ENCODE results near the gene CELF1. TPM values are rescaled to one million over a fixed set of nuclear protein-coding genes. Genes with fewer than 3 reads are reported as not detected.

Gene CELF1
- total and polyA plus RNA-seq, 2 of the 13 experiments (the other 11 are each of a cell fraction or from before 2014, with no cell fraction given), result 69.0 to 80.1 TPM

DNA sequence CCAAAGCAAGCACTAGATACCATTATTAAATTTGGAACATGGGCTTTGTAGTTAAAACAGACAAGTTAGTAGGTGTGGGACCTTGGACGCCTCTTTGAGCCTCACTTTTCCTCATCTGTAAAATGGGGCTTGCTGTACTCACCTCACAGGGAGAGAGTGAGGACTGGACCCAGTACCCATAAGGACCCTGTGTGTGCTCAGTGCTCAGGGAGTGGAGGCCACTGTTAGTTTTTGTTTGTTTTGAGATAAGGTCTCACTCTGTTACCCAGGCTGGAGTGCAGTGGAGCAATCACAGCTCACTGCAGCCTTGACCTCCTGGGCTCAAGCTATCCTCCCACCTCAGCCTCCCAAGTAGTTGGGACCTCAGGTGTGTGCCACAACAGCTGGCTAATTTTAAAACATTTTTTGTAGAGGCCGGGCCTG is 112.9 kb downstream of the CELF1 start (continued):
- TF ChIP-seq ZNF20 (CRISPR knock-in tag; IDR thresholded peaks at IDR 0.05) (peak; percentile 99), FOXA1 (IDR thresholded peaks at IDR 0.05) (no peak), FOXA1 (CRISPR knock-in tag; IDR thresholded peaks at IDR 0.05) (peak; percentile 63), NFE2L2 (IDR thresholded peaks at IDR 0.05; ENCODE audit: low read length) (no peak), CHD4 (IDR thresholded peaks at IDR 0.05; ENCODE audit: borderline replicate concordance, low read length) (peak; percentile 88; the same call in 1 of the 2 replicates), ADNP (CRISPR knock-in tag; IDR thresholded peaks at IDR 0.05) (peak; percentile 97), SP5 (CRISPR knock-in tag; IDR thresholded peaks at IDR 0.05; ENCODE audit: borderline replicate concordance, low read depth) (0 out of 2 replicates have a peak, but pooled peaks have one; percentile 9), POLR2A (IDR thresholded peaks at IDR 0.05; ENCODE audit: insufficient read depth in 1 of 2, low read depth in 2 of 2, low read length in 2 of 2) (no peak), ZNF788 (CRISPR knock-in tag; IDR thresholded peaks at IDR 0.05; ENCODE audit: borderline replicate concordance) (peak; percentile 16; the same call in 1 of the 2 replicates), ZKSCAN8 (CRISPR knock-in tag; IDR thresholded peaks at IDR 0.05; ENCODE audit: borderline replicate concordance) (0 out of 2 replicates have a peak, but pooled peaks have one; percentile 15)
- TF ChIP-seq, protein P1, sequence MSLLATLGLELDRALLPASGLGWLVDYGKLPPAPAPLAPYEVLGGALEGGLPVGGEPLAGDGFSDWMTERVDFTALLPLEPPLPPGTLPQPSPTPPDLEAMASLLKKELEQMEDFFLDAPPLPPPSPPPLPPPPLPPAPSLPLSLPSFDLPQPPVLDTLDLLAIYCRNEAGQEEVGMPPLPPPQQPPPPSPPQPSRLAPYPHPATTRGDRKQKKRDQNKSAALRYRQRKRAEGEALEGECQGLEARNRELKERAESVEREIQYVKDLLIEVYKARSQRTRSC (CRISPR knock-in tag; IDR thresholded peaks at IDR 0.05; ENCODE audit: low read depth), result no peak

DNA sequence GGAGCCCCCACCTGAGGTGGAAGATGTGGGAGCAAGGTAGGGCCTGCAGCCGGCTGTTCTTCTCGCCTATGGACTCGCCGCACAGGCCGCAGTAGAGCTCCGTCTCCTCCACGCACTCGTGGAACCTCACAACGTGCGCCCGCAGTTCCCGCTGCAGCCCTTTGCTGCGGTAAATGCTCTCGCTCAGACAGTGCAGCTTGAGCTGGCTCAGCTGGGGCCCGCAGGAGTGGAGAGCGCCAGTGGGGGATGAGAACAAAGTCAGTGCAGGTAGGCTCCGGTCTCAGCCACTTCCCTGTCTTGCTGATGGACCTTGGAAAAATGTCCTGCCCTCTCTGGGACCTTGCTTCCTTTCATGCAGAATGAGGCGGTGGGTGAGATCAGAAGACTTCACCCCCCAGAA is 114.2 kb downstream of the CELF1 start:
- peak; percentile 12 for ATAC-seq
- Histone ChIP-seq H4K20me1 (ENCODE audit: insufficient read depth, low read length) (no peaks in the 10 kb centered on the region), H3K27me3 (ENCODE audit: control insufficient read depth in 1 of 2, insufficient read depth in 2 of 2, low read length in 2 of 2) (no peaks in the 10 kb centered on the region; a peak in 1 of 5 replicates), H2AFZ (ENCODE audit: low read length) (no peak overlapping the region), H3K4me2 (ENCODE audit: low read depth, low read length) (peak overlapping the region; percentile 90), H3K9ac (ENCODE audit: insufficient read depth, low read depth, low read length) (peak overlapping the region; percentile 88), H3K9me3 (ENCODE audit: low read length) (no peaks in the 10 kb centered on the region), H3K27ac (ENCODE audit: extremely low read length, insufficient read depth, low read length) (peak overlapping the region; percentile 97), H3K4me3 (replicated peaks in 1 of 3; ENCODE audit: insufficient read depth in 1 of 3, low read depth in 2 of 3, low read length in 3 of 3) (peak overlapping the region; percentile 70 to 80 (median 78); a peak in 5 of 6 replicates), H3K79me2 (ENCODE audit: insufficient read depth, low read length) (no peaks in the 10 kb centered on the region), H3K36me3 (replicated peaks in 1 of 2; ENCODE audit: control insufficient read depth in 1 of 2, insufficient read depth in 2 of 2, low read length in 2 of 2) (no peaks in the 10 kb centered on the region; a peak in 1 of 5 replicates), H3K4me1 (ENCODE audit: insufficient read depth, low read length) (peaks cover 73% of the 10 kb centered on the region)
- WGBS (ENCODE audit: low lambda C conversion rate), result 39% methylated on average over 16 of the region's 18 CpGs
- intact Hi-C loops (cut with micrococcal nuclease; ENCODE audit: unreplicated experiment) (loop anchor here (5.0 kb wide), 1 partner anchor 721 kb away; the partner anchor contains the start of gene F2), in situ Hi-C loops (cut with HindIII; ENCODE audit: extremely low pct_ligation_motif_present, low pct_unique_long_range_greater_than_20kb) (no loop called here)
- ChIA-PET CTCF (ENCODE audit: low intra/inter-chr PET ratio, low total read pairs) (no interaction called here), POLR2A (interaction anchor here (1.2 to 3.0 kb wide), 8 partner anchors 10 to 181 kb away, joined by 3 to 68 read pairs (median 8); partner anchors contain the start of genes NR1H3, PSMC3 and RAPSN)
- no peak for DNase-seq (ENCODE audit: low spot score)
- no TSS peak for BruUV-seq (replicated peaks)
- peak; percentile 8 for FAIRE-seq
- TF ChIP-seq PHF20 (CRISPR knock-in tag; IDR thresholded peaks at IDR 0.05) (no peak), SRY (CRISPR knock-in tag; IDR thresholded peaks at IDR 0.05) (no peak), RBM39 (IDR thresholded peaks at IDR 0.05; ENCODE audit: low read depth, low read length, poor library complexity, severe bottlenecking) (no peak), ZNF768 (CRISPR knock-in tag; IDR thresholded peaks at IDR 0.05) (peak; percentile 98), MYC (CRISPR knock-in tag; IDR thresholded peaks at IDR 0.05; ENCODE audit: borderline replicate concordance) (peak; percentile 34; the same call in 1 of the 2 replicates), NR2F6 (IDR thresholded peaks at IDR 0.05) (no peak), NR2F6 (CRISPR knock-in tag; IDR thresholded peaks at IDR 0.05) (0 out of 2 replicates have a peak, but pooled peaks have one; percentile 18), ZMYM3 (CRISPR knock-in tag; IDR thresholded peaks at IDR 0.05) (peak; percentile 87), ZBTB38 (CRISPR knock-in tag; IDR thresholded peaks at IDR 0.05) (peak; percentile 99), ZNF572 (CRISPR knock-in tag; IDR thresholded peaks at IDR 0.05) (0 out of 2 replicates have a peak, but pooled peaks have one; percentile 74), CCAR2 (optimal IDR thresholded peaks at IDR 0.05; ENCODE audit: low read depth, low read length) (no peak)
- TF ChIP-seq, protein P2, sequence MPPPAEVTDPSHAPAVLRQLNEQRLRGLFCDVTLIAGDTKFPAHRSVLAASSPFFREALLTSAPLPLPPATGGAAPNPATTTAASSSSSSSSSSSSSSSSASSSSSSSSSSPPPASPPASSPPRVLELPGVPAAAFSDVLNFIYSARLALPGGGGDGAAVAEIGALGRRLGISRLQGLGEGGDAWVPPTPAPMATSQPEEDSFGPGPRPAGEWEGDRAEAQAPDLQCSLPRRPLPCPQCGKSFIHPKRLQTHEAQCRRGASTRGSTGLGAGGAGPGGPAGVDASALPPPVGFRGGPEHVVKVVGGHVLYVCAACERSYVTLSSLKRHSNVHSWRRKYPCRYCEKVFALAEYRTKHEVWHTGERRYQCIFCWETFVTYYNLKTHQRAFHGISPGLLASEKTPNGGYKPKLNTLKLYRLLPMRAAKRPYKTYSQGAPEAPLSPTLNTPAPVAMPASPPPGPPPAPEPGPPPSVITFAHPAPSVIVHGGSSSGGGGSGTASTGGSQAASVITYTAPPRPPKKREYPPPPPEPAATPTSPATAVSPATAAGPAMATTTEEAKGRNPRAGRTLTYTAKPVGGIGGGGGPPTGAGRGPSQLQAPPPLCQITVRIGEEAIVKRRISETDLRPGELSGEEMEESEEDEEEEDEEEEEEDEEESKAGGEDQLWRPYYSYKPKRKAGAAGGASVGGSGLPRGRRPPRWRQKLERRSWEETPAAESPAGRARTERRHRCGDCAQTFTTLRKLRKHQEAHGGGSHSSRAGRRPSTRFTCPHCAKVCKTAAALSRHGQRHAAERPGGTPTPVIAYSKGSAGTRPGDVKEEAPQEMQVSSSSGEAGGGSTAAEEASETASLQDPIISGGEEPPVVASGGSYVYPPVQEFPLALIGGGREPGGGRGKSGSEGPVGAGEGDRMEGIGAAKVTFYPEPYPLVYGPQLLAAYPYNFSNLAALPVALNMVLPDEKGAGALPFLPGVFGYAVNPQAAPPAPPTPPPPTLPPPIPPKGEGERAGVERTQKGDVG (CRISPR knock-in tag; IDR thresholded peaks at IDR 0.05; ENCODE audit: borderline replicate concordance), result peak; percentile 86; the same call in 1 of the 2 replicates
